Measurements from ENCODE around the gene TMEM53. TPM values are rescaled to one million over a fixed set of nuclear protein-coding genes. Genes with fewer than 3 reads are reported as not detected.

Gene TMEM53
- total and polyA plus RNA-seq, 2 of the 8 experiments (the other 6 are each of a cell fraction or from before 2014, with no cell fraction given): 6.7 to 27.9 TPM

DNA sequence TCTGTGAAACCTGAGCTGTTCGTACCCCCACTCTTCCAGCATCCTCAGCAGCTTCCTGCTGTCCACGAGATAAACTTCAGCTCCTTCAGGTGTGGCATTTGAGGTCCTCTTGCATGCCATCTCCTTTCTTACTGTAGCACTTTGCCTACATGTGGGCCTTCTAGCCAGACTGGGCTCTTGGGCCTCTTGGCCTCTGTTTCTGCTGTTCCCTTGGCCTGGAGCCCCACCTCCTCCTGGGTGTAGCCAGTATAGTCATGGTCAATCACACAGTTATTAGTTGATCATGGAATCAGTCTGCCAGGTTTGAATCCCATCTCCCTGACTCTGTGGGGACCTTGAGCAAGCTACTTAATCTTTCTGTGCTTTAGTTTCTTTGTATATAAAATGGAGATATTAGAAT is 26.4 kb downstream of the TMEM53 start:
- no peaks in the 10 kb centered on the region for H3K79me2 ChIP-seq (ENCODE audit: control insufficient read depth in 1 of 2, insufficient read depth in 2 of 2, low read length in 2 of 2)
- TF ChIP-seq HDAC6 (IDR thresholded peaks at IDR 0.05; ENCODE audit: low read depth, low read length) (no peak), BRCA1 (IDR thresholded peaks at IDR 0.05; ENCODE audit: low read depth, low read length) (no peak), HDAC2 (IDR thresholded peaks at IDR 0.05; ENCODE audit: borderline replicate concordance in 1 of 2, low read depth in 2 of 2, low read length in 2 of 2) (no peak), KDM4A (IDR thresholded peaks at IDR 0.05; ENCODE audit: low read depth, low read length, severe bottlenecking) (no peak), CBX5 (IDR thresholded peaks at IDR 0.05; ENCODE audit: low read depth, low read length) (no peak), JUND (IDR thresholded peaks at IDR 0.05; ENCODE audit: low read length) (no peak), JUN (IDR thresholded peaks at IDR 0.05; ENCODE audit: low read depth, low read length) (no peak), RNF2 (IDR thresholded peaks at IDR 0.05; ENCODE audit: borderline replicate concordance, low read depth, low read length, missing control alignments, poor library complexity, severe bottlenecking) (no peak), ATF3 (IDR thresholded peaks at IDR 0.05; ENCODE audit: insufficient read depth, low read depth, low read length) (no peak), POLR2AphosphoS5 (IDR thresholded peaks at IDR 0.05; ENCODE audit: low read depth, low read length) (no peak), TBP (IDR thresholded peaks at IDR 0.05; ENCODE audit: low read depth, low read length) (no peak)
- ChIA-PET POLR2A (ENCODE audit: partially characterized antibody) (interaction anchor here (1.1 to 23.6 kb wide), 5 partner anchors 8 to 106 kb away, joined by 3 to 633 read pairs (median 4); no protein-coding TSS in a partner anchor), CTCF (ENCODE audit: partially characterized antibody) (interaction anchor here (0.6 to 8.6 kb wide), 9 partner anchors 10 to 428 kb away, joined by 3 to 197 read pairs (median 4); no protein-coding TSS in a partner anchor)
- H3K4ac ChIP-seq (replicated peaks; ENCODE audit: insufficient read length, low read depth, low read length): no peak overlapping the region
- no peak overlapping the region for H2AFZ ChIP-seq (ENCODE audit: low read length)
- no peak overlapping the region for H4K8ac ChIP-seq (ENCODE audit: extremely low read depth, insufficient read depth, low read length)
- no peaks in the 10 kb centered on the region for H3K23me2 ChIP-seq (ENCODE audit: low read depth, low read length)
- peaks cover 7% of the 10 kb centered on the region in 2 experiments for H4K20me1 ChIP-seq (replicated peaks in 1 of 2; ENCODE audit: control insufficient read depth in 1 of 2, insufficient read depth in 2 of 2, low read length in 2 of 2)
- no peak overlapping the region for H2AK5ac ChIP-seq (ENCODE audit: low read depth, low read length)
- 94% methylated on average over 2 of the region's 2 CpGs; no CpG with 5 or more reads in 1 of the 2 experiments for WGBS, 2 experiments (ENCODE audit: extremely low coverage in 1 of 2, insufficient coverage in 1 of 2, insufficient read length in 1 of 2, insufficient replicate concordance in 2 of 2, low coverage in 1 of 2, low lambda C conversion rate in 2 of 2, missing lambda C conversion rate in 1 of 2)
- H3K4me1 ChIP-seq (replicated peaks in 1 of 4; ENCODE audit: control insufficient read depth in 3 of 4, insufficient read depth in 4 of 4, low read length in 3 of 4): peaks cover 0 to 12% (median 8%) of the 10 kb centered on the region in 4 experiments; a peak in 5 of 7 replicates
- H3K56ac ChIP-seq (replicated peaks; ENCODE audit: insufficient read length, low read depth, low read length): no peak overlapping the region
- H3K23ac ChIP-seq (ENCODE audit: insufficient read length): no peak overlapping the region
- no peaks in the 10 kb centered on the region for H3K9me3 ChIP-seq (ENCODE audit: insufficient read depth in 2 of 2, low read depth in 1 of 2, low read length in 1 of 2)
- no peak overlapping the region for H2BK120ac ChIP-seq (replicated peaks; ENCODE audit: low read depth, low read length)
- FAIRE-seq (no peak), DNase-seq (ENCODE audit: low read depth in 1 of 2, low spot score in 2 of 2) (no peak)
- no peak overlapping the region for H3K4me3 ChIP-seq (ENCODE audit: extremely low read depth in 1 of 4, insufficient read depth in 2 of 4, low read depth in 3 of 4, low read length in 4 of 4)
- no peak overlapping the region for H3K27ac ChIP-seq (ENCODE audit: low read depth, low read length)
- no peak overlapping the region for H3K18ac ChIP-seq (ENCODE audit: extremely low read depth, low read length)
- no peak overlapping the region for H3K9ac ChIP-seq (replicated peaks in 1 of 4; ENCODE audit: extremely low read depth in 1 of 4, low read depth in 3 of 4, low read length in 3 of 4)
- H3K27me3 ChIP-seq (replicated peaks in 1 of 4; ENCODE audit: control insufficient read depth in 3 of 4, extremely low read depth in 1 of 4, insufficient read depth in 3 of 4, low read length in 3 of 4): no peaks in the 10 kb centered on the region
- no peak overlapping the region for H3K14ac ChIP-seq (ENCODE audit: insufficient read length)
- H2BK12ac ChIP-seq (ENCODE audit: low read depth, low read length): no peak overlapping the region
- H2BK20ac ChIP-seq (ENCODE audit: low read length): no peak overlapping the region
- H3K4me2 ChIP-seq (ENCODE audit: insufficient read depth in 1 of 2, low read depth in 2 of 2, low read length in 2 of 2): no peak overlapping the region
- peaks cover 5% of the 10 kb centered on the region; the same call in 1 of the 2 replicates for H3K79me1 ChIP-seq (ENCODE audit: low read depth, low read length)
- peaks cover 18 to 61% (median 33%) of the 10 kb centered on the region in 4 experiments; a peak in 7 of 8 replicates for H3K36me3 ChIP-seq (ENCODE audit: control insufficient read depth in 2 of 4, insufficient read depth in 4 of 4, low read length in 3 of 4)
- H2BK5ac ChIP-seq (ENCODE audit: low read depth, low read length): no peak overlapping the region
- no peak overlapping the region for H2BK15ac ChIP-seq (ENCODE audit: low read length)
- no peak overlapping the region for H4K5ac ChIP-seq (ENCODE audit: insufficient read length, low read depth, low read length)
- no peak overlapping the region for H4K91ac ChIP-seq (replicated peaks; ENCODE audit: insufficient read length, low read length)

Measured in H1 (cell line).